Dedifferentiated amniotic fluid mesenchymal stem cell (primary cell): ENCODE results near the gene CAMK2N2.

Source experiments
- DNase-seq: peaks from one replicate; pipeline ENCODE4 v3.0.0-alpha.2; 2016; ENCODE audit errors: extremely low spot score

Gene CAMK2N2

DNA sequence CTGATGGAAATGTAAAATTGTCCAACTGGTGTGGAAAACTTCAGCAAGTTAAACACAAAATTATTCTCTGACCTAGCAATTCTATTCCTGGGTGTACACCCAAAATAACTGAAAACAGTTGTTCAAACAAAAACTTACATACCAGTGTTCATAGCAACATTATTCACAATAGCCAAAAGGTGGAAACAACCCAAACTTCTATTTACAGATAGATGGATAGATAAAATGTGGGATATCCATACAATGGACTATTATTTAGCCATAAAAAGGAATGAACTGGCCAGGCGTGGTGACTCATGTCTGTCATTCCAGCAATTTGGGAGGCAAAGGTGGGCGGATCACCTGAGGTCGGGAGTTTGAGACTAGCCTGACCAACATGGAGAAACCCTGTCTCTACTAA is 38.8 kb downstream of the CAMK2N2 start:
- DNase-seq, result no peak

- no peak for DNase-seq
Measured at GRCh38 chr3:184218814-184219213, 42.5 kb downstream of the CAMK2N2 start.

- DNase-seq, result no peak
Measured at GRCh38 chr3:184211718-184212117, 49.6 kb downstream of the CAMK2N2 start.

- DNase-seq, result no peak
Measured at GRCh38 chr3:184211297-184211696, 50.1 kb downstream of the CAMK2N2 start.
